Measurements from ENCODE around the gene CFAP210. TPM values are rescaled to one million over a fixed set of nuclear protein-coding genes. Genes with fewer than 3 reads are reported as not detected.

CFAP210 gene, protein sequence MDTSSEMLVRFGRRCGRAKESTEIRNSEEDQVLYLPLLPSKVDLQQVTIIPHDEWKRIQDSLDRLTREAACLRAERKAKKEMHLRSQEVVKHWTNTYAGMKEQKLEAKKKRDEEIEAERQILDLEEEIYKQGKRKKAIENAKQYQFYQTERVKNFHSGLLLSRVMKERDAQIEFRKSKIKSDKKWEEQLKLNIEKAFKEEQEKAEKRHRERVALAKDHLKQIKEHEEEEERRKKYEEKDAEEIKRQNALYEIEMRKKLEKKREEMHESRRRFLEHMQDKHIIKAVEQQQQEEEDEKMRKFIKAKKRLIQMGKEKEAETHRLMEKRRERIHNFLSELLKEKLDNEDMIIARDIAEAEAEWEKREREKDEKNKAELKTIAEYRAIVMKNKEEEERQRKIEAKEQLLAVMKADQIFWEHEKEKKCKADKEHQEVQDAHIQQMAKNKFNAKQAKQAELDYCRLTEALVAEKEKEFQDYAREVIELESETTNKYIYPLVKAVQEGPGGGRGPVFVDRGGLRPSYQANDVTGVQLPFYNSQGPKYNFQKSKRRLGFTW
- 0.27 TPM for polyA plus RNA-seq (2013, experiment 1 of 2; ENCODE audit: insufficient read length)
- polyA plus RNA-seq (2013, experiment 2 of 2; ENCODE audit: insufficient read length), result 0.10 TPM

DNA sequence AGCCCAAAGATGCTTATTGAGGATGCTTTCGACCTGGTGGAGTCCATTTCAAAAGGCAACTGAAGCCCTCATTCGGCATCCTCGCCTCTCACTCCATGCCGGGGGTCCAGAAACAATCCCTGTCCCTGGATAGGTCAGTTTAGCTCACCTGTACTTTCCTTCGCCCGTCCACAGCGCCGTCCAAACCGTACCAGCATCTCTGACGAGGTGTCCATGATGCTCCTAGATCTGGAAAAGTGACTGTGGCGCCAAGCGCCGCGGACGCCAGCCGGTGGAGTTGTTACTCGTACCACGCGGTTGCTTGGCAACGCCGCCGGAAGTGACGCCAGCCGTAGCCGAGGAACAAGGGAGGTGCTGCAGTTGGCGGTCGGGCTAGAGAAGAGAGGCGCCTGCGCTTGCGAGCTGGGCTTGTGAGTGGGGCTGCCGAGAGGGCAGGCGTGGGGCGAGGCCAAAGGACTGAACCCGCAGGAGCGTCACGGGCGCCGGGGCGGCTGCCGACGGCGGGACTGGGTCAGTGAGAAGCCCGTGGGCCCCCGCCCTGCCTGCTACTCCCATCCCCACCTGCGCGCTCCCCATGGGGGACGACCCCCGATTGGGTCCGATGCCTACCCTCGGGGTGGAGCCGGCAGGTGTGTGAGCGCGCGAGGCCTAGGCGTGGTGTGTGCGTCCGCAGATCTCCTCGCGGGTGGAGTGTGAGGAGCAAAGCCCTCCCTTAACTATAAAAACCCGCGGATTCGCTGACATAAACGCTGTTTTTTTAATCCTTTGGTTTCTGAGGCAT, at the start of gene CFAP210, which contains the start of gene PHOSPHO2:
Gene CFAP210 (minus strand): TSS at position 293 of the 781 bp plus-strand sequence. CDS start 78 bp downstream, at position 215.
Gene PHOSPHO2 (plus strand): TSS at position 357 of the 781 bp plus-strand sequence. CDS start 6,503 bp downstream, outside the sequence.
- peak; percentile 97 for DNase-seq

DNA sequence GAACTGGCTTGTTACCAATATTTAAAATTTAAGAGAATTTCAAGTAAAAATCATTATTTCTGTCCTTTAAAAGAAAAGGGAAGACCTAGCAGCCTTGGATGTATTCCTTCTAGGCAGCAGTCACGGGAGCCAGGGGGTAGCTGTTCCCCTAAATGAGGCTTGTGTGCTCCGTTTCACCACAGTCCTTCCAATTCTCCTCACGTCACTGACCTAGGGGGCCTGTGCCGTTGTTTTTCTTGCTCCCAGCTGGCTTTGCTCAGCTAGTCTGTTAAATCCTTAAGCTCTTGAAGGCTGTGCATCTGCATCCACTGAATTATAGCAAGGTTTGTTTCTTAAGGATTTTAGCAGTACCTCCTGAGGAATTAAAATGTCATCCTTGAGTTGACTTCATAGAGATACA, 49.3 kb upstream of the CFAP210 start:
- no peak for DNase-seq

DNA sequence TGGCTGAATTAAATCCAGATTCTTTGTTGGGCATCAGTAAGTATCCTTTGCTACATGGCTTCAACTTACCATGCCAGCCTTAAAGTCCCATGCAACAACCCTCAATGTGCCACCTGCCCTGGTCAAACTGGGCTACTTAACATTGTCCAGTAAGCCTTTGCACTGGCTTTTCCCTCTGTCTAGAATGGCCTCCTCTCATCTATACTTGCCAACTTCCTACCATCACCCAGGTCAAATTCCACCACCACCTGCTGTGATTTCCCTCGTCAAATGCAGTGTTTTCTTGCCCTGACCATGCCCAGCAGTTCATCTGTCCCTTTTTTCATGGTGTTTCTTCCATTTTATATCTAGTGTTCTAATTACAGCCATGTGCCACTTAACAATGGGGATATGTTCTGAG, 45.1 kb upstream of the CFAP210 start:
- no peak for DNase-seq

DNA sequence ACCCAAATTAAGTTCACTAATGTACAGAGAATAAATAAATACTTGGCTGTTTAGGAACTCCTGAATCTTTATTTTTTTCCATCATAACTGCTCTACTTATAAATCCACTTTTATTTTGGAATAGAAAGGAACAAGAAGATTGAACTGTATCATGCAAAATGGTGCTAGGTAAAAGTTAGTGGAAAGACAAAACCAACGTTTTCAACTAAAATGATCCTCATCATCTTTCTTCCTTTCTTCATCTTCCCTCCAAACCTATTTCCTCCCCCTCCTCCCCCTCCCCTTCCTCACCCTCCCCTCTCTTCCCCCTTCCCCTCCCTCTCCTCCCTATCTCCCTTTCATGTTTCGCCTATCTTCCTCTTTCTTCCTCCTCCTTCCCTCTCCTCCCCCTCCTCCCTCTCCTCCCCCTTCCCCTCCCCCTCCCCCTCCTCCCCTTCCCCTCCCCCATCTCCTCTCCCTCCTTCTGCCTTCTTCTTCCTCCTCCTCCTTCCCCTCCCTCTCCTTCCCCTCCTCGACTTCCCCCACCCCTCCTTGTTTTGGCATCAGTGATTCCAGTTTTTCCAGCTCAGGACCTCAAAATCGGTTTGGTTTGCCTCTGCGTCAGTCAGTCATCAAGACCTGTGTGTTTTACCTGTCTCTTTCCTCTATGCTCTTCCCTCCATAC, 44.5 kb upstream of the CFAP210 start:
- DNase-seq, result no peak

DNA sequence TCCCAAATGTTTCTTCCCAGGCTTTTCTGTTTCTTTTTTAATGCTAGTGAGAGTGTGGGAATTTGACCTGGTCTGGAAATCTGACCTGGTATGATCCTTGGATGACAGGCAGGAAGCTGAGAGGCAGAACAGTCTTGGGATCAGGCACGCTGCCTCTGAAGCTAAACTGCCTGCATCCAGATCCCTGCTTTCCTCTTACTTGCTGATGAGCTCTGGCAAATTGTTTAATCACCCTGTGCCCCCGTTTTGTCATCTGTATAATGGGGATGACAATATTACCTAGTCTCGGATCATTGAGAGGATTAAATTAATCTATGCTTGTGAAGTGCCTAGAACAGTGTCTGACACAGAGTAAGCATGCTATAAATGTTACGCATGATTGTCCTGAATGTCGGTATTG, 42.7 kb upstream of the CFAP210 start:
- no peak for DNase-seq

DNA sequence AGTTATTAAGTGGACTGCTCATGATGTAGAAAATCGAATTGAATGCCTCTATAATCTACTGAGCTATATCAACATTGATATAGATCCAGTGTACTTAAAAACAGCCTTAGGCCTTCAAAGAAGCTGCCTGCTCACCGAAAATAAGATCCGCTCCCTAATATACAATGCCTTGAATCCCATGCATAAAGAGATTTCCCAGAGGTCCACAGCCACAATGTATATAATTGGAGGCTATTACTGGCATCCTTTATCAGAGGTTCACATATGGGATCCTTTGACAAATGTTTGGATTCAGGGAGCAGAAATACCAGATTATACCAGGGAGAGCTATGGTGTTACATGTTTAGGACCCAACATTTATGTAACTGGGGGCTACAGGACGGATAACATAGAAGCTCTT, 41.4 kb upstream of the CFAP210 start:
- DNase-seq, result no peak

DNA sequence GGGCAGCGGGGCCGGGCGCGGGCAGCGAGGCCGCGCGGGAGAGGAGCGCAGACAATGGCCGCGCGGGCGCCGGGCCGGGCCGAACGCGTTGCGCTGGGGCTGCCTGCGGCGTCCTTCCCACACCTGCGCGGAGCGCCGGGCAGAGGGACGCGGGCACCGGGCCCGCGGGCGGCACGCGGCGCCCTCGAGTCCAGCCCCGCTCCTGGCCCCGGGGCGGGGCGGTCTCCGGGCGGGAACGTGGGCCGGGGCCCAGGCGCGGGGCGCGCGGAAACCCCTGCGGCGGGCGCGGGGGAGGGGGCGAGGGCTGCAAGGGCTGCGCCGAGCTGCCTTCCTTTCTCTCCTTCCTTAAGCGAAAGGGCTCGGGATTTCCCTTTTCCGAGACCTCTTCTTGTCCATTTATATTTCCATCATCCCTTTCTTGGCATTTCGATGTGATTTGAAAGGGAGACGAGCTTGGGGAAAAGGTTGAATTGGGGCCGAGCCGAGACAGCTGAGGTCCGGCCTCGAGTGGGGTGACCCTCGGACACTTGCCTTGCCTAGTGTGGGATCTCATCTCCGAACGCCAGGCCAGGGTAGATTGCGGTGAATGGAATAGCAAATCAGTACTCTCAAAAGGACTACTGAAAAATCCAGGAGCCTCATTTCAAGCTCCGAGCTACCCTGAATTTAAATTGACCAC, 40.1 kb upstream of the CFAP210 start:
- DNase-seq, result no peak

DNA sequence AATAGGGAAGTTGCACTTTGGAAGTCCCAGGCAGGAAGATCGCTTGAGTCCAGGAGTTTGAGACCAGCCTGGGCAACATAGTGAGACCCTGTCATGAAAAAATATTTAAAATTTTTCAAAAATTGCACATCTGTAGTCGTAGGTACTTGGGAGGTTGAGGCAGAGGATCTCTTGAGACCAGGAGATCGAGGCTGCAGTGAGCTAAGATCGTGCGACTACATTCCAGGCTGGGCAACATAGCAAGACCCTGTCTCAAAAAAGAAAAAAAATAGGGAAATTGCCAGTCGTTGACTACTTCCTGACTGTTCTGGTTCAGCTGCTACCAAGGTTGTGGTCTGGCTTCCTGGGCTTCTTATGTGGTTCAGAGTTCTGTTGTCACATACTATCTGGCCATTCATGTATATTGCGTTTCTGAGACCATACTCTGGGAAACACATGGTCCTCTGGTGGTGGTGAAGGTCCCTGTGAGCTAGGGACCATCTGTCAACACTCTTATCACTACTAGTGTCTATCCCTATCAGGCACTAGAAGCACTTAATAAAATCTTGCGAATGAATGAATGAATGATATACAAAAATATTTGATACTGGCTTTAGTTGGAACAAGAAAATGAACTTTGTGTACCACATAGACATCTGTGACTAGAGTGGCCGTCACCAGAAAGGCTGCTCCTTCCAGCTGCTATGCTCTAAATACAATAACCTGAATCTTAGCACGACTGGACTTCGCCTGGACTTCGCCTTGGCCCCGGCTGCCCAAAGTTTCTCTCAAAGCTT, 38.6 kb upstream of the CFAP210 start:
- no peak for DNase-seq

DNA sequence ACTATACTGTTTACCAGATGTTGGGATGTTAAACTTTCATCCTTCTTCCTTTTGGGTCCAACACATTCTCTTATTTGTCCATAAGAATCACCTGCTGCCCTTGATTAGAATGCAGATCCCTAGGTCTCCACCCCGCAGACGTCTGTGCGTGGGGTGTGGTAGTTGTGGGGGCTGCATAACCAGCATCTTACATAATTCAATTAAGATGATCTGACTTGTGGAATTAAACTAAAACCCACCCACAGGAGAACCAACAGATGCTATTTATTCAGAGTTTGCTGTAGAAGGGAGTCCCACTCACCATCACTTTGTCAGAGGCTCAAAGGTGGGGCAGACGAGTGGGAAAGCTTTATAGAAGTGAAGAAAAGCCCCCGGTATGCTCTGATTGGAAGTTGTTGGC, 37.9 kb upstream of the CFAP210 start:
- DNase-seq, result no peak

DNA sequence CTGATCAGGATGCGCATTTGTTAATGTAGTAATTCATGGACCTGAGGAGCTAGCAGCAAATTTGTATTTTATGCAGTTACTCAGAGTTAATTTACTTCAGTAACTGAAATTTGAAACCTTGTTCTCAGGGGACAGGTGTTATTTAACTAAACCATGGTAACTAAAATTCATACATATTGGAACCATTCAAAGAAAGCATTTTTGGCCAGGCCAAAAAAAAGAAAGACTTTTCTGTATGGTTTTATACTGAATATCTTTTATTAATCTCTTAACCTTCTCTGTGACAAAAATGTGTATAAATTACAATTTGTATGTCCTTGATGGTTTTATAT, 35.0 kb upstream of the CFAP210 start:
- DNase-seq, result no peak

DNA sequence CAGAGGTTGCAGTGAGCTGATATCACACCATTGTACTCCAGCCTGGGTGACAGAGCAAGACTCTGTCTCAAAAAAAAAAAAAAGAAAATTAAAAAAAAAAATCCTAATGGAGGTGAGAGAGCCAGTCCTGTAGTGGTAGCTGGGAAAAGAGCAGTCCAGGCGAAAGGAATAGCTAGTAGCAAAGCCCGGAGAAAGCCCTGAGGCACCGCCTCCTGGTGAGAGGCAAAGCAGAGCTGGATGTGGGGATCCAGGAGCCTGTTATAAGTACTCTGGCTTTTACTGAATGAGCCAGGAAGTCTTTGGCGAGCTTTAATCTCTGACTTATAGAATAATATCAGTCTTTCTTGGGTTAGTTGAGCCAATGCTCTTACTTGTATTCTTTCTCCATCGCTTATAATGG, 32.9 kb upstream of the CFAP210 start:
- no peak for DNase-seq

DNA sequence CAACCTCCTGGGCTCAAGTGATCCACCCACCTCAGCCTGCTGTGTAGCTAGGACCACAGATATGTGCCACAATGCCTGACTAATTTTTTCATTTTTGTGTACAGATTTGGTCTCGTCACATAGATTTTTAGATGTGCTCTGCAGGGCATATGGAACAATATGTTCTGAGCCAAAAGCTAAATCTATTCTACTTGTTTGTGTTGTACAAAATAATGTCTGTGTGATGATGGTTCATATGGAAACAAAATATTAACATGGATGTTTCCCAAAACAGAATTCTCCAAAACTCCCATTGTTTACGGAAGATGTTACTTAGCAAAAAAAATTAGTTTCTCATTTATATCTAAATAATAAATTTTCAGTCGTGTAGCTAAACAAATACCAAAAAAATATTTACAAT, 26.8 kb upstream of the CFAP210 start:
- DNase-seq, result no peak

DNA sequence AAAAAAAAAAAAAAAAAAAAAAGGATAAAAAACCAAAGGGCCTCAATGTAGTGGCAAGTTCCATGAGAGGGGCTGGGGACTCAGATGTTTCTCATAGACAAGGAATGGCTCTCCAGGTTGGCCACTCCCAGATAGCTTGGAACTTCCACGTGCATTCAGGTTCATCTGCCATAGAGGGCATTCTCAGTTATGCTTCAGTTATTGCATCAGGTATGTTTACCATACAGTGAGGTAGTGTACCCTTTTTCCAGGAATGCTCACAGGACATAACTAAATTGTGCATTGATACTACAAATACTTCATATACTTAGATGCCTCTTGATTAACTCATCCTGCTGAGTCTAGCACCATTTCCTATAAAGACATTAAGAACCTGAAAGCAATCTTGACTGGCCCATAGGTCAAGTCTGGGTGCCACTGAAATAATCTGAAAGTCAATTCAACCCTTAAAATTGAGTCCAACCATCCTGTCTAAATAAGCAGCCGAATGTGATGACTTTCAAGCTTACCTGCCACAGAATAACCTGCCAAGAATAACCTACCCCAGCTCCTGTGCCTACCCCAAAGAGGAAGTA, 24.8 kb upstream of the CFAP210 start:
- no peak for DNase-seq

DNA sequence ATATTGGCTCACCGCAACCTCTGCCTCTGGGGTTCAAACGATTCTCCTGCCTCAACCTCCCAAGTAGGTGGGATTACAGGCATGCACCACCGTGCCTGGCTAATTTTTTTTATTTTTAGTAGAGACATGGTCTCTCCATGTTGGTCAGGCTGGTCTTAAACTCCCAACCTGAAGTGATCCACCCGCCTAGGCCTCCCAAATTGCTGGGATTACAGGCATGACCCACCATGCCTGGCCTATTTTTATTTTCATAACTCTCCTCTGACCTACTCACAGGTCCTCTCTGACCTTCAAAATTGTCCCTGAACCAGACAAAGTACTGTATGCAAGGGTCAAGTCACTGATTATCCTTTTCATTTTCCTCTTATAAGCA, 23.5 kb upstream of the CFAP210 start:
- DNase-seq, result no peak

DNA sequence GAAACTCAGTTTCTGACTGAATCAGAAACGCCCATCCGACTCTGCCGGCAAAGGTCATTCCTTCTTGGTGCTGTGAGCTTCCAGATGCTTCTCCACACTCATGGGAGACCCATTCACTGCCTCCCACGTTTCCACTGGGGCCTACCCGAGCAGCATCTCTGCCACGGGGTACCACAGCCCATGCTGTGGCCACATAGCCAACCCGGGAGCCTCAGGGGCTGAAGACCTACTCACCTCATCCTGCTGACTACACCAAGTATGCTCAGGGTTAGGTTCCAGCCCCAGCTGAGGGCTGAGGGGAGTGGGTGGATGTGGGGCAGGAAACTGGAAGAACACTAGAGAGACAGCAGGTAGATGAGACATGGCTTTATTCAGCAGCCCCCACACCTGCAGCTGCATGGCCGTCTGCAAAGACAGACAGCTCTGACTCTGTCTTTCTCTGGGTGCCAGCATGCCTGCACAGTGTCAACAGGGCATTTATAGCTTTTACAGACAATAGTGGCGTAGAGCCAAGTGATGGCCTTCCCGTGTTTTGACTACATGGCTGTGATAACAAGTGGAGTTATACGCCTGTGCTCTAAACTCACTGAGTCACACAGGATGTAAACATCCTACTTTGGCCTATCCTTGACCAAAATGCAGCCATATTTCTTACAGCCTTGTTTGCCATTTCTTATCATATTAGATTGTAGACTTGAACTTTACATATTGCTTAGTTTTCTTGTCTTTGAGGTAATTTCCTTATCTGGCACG, 22.9 kb upstream of the CFAP210 start:
- DNase-seq, result no peak

DNA sequence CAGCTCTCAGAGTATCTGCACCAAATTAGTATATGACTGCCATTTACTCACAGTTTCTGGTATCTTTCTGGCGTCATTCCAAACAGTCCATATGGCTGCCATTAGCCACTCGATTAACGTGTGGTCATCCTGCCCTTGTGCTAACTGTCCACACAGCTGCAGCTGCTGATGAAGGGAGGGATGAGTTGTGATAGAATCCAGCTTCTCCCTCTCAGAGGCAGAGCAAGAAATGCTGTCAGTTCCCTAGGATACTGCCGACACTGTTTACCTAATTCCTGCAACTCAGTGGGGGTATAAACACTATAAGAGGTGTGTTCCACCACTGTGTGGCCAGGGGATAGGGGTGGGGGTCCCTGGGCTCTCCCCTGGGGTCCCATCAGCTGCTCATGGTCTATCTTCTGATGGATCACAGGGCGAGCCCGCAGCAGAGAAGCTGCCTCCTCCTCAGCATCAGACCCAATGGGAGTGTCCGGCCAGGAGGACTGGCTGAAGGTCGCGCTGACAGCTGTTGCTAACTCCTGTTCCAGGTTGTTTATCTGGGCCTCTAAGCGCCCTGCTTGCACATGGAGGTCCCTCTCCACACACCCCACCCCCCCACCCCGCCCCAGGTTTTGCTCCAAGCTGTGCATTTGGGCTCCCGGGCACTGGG, 22.2 kb upstream of the CFAP210 start:
- DNase-seq, result peak; percentile 78

DNA sequence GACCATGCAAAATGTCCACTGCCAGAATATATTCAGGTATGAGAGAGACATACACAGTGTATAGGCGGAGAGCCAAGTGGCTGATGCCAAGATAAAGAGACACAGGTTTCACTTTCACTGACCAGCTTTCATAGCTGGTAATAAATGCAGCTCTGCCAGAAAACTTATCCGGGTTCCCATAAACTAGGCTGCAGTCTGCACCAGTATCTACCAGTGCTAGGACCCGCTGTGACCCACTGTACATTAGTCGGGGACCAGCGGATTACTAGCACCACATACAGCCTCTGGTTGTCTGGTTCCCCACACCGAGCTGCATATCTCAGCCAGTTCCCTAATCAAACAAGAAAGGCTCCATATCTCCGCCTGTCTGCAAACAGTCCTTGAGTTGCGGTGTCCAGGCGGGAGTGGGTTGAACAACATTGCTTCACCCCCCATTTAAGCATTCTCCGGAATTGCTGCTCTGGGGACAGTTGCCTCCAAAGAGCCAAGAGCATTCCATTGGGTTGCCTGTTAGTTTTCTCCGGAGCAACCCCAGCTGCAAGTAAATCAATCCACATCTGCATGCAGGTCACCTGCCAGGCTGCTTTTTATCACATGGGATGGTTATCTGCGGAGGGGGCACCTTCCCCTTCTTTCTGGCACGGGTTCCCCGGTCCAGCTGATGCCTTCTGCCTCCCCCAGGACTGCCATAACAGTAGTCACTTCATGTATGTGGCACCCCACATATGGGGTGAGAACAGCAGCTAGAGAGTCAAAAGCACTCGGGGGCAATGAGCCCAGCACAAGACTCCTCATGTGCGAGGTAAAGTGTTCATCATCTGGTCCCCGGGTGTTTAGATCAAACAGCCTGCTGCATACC, 21.4 kb upstream of the CFAP210 start:
- no peak for DNase-seq

DNA sequence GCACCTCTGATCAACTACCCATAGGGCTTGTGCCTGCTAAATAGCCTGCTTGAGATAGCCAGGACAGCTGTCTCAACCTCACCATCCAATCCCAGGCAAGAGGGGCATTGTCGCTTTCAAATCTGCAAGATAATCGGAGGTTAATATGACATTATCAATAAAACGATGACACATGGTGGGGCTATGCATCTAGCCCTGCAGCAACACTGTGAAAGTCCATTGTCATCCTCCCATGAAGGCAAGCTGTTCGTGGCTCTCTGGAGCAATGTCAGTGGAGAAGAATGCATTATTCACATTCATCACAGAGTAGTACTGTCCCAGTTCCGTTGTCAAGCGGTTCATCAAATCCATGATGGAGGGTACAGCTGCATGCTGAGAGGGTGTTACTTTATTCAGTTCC, 20.5 kb upstream of the CFAP210 start:
- DNase-seq, result no peak

DNA sequence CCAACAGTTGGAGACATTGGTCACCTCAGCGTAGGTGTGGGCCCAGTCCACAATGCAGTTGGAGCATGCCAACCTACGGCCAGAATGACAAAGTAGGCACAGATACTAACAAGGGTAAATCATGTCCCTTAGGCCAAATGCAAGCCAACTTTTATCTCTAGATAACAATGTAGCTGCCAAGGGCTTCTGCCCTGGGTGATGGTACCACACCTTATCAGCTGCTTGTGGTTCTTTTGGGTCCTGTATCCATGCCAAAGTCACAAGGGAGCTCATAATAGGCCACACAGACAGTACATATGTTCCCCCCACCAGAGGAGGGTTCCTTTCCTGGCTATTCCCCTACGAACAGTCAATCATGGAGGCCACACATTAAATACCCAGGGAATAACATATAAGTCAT, 19.1 kb upstream of the CFAP210 start:
- DNase-seq, result no peak

Data from fibroblast of skin of abdomen (primary cell).